Prostate gland (tissue), 2 donors: ENCODE results near the gene MATN1. TPM values are rescaled to one million over a fixed set of nuclear protein-coding genes. Genes with fewer than 3 reads are reported as not detected.
"Not testable (repeated sequence)": the region's sequence is repeated elsewhere in the genome, so short reads cannot be mapped to it uniquely, and the experiment has no call there.

Experiments
- DNase-seq: peaks from one replicate; pipeline ENCODE4 v3.0.0-alpha.2; 2019; ENCODE audit warnings: low spot score
- H3K27ac ChIP-seq, 2 donors: fragments of 200-600 bp; sonication (generic); 2 replicates each; pipeline ENCODE4 v1.5.1; 2017 to 2019
- H3K27me3 ChIP-seq: fragments of 200-600 bp; sonication (generic); replicated peaks from 2 replicates; pipeline ENCODE4 v1.5.1; 2019; ENCODE audit not compliant: insufficient read depth
- H3K36me3 ChIP-seq, 2 donors: fragments of 200-600 bp; sonication (generic); 1 replicate in 1 of 2; 2 replicates in 1 of 2; pipeline versions ENCODE4 v1.5.1 to v1.8.1; 2017 to 2019
- H3K4me1 ChIP-seq: fragments of 200-600 bp; sonication (generic); replicated peaks from 2 replicates; pipeline ENCODE4 v1.5.1; 2019
- H3K4me3 ChIP-seq, 2 donors: fragments of 200-600 bp; sonication (generic); 2 replicates each; pipeline ENCODE4 v1.5.1; 2017 to 2019
- H3K9me3 ChIP-seq: fragments of 200-600 bp; sonication (generic); 2 replicates; pipeline ENCODE4 v1.5.1; 2017
- CTCF ChIP-seq, 4 experiments: fragments of 200-600 bp in 2 of 4; fragments of 450-650 bp in 2 of 4; sonication (generic) in 2 of 4; IDR thresholded peaks; 1 replicate in 3 of 4; 2 replicates in 1 of 4; pipeline ENCODE4 v1.5.1; 2016 to 2019; ENCODE audit warnings: antibody characterized with exemption in 4 of 4, mild to moderate bottlenecking in 2 of 4, moderate library complexity in 2 of 4
- POLR2A ChIP-seq: fragments of 450-650 bp; IDR thresholded peaks from one replicate; pipeline ENCODE4 v1.6.1; 2016; ENCODE audit warnings: antibody characterized with exemption, mild to moderate bottlenecking
- POLR2AphosphoS5 ChIP-seq: sonication (generic); formaldehyde crosslinking; IDR thresholded peaks from one replicate; pipeline ENCODE4 v1.6.1; 2017; ENCODE audit warnings: antibody characterized with exemption
- WGBS: methylation state at CpG from one replicate; pipeline ENCODE4 v1.1.5; 2018; 5-methylcytosine and 5-hydroxymethylcytosine counted together
- intact Hi-C: fragments of 100-400 bp; cut with DNase I; formaldehyde crosslinking; loops from one replicate; pipeline ENCODE4 v1.14.2; 2022
- total RNA-seq, 2 donors: library from RNA; depleted of rRNA; stranded (reverse); fragments of >200 nt; gene quantifications; one replicate each; pipeline ENCODE4 v1.1.0, GENCODE V29; 2016

The MATN1 gene
- total RNA-seq, 2 donors from 2014 or later = 0.34 TPM; not detected in 1

- H3K9me3 ChIP-seq = no peaks in the 10 kb centered on the region
Measured at GRCh38 chr1:30692201-30692947, 31.0 kb downstream of the MATN1 start.

GRCh38 chr1:30691480-30691879, 31.9 kb downstream of the MATN1 start:
- intact Hi-C loops = no loop called here

More at GRCh38 chr1:30692201-30692947, 31.0 kb downstream of the MATN1 start:
- DNase-seq = no peak
- H3K27ac ChIP-seq = no peak overlapping the region
- no peak overlapping the region for H3K4me3 ChIP-seq
- H3K4me1 ChIP-seq = peaks cover 5% of the 10 kb centered on the region
- no peaks in the 10 kb centered on the region for H3K36me3 ChIP-seq
- TF ChIP-seq POLR2AphosphoS5 (no peak), CTCF (IDR thresholded peaks at IDR 0.05) (no peak), POLR2A (no peak)
- intact Hi-C loops = no loop called here
- no peaks in the 10 kb centered on the region for H3K27me3 ChIP-seq
- 83% methylated on average over 7 of the region's 7 CpGs for WGBS

GRCh38 chr1:30689901-30690645, 33.3 kb downstream of the MATN1 start:
- Histone ChIP-seq H3K9me3 (no peaks in the 10 kb centered on the region), H3K36me3 (no peaks in the 10 kb centered on the region), H3K27me3 (no peaks in the 10 kb centered on the region), H3K27ac (no peak overlapping the region), H3K4me1 (peaks cover 3% of the 10 kb centered on the region), H3K4me3 (no peak overlapping the region)
- 49% methylated on average over 7 of the region's 7 CpGs for WGBS
- TF ChIP-seq CTCF (IDR thresholded peaks at IDR 0.05) (no peak), POLR2A (no peak), POLR2AphosphoS5 (no peak)
- no peak for DNase-seq
- intact Hi-C loops = no loop called here

More at GRCh38 chr1:30691480-30691879, 31.9 kb downstream of the MATN1 start:
- Histone ChIP-seq H3K4me1 (peaks cover 5% of the 10 kb centered on the region), H3K36me3 (no peaks in the 10 kb centered on the region), H3K27me3 (no peaks in the 10 kb centered on the region), H3K4me3 (no peak overlapping the region), H3K9me3 (no peaks in the 10 kb centered on the region), H3K27ac (no peak overlapping the region)
- TF ChIP-seq POLR2A = no peak
- TF ChIP-seq CTCF (IDR thresholded peaks at IDR 0.05) = no peak
- TF ChIP-seq POLR2AphosphoS5 = no peak
- DNase-seq = no peak
- WGBS = 70% methylated on average over 5 of the region's 5 CpGs

GRCh38 chr1:30688920-30689794, 34.2 kb downstream of the MATN1 start:
- no peak for TF ChIP-seq POLR2A
- no peaks in the 10 kb centered on the region for H3K36me3 ChIP-seq
- H3K4me1 ChIP-seq = no peaks in the 10 kb centered on the region
- intact Hi-C loops = no loop called here
- H3K27ac ChIP-seq = no peak overlapping the region
- no peaks in the 10 kb centered on the region for H3K9me3 ChIP-seq
- DNase-seq = no peak
- WGBS = 78% methylated on average over 11 of the region's 11 CpGs
- H3K27me3 ChIP-seq = no peaks in the 10 kb centered on the region
- H3K4me3 ChIP-seq = no peak overlapping the region

- 94% methylated on average over 9 of the region's 9 CpGs for WGBS
- H3K4me3 ChIP-seq, H3K4me1 ChIP-seq, H3K27me3 ChIP-seq, H3K27ac ChIP-seq, H3K36me3 ChIP-seq, H3K9me3 ChIP-seq, intact Hi-C loops, DNase-seq: not testable (repeated sequence)
Measured at GRCh38 chr1:30688516-30688915, 34.9 kb downstream of the MATN1 start.
